NCI-H2196 (cell line): ENCODE results near the gene GAGE10.
A peak's percentile ranks its signal among the peaks of the same experiment; 100 is the strongest.

Source experiments
- DNase-seq: peaks from one replicate; lab custom pipeline; 2025; ENCODE audit not compliant: unreplicated experiment; lab: John Stamatoyannopoulos, UW

The GAGE10 gene

GRCh38 chrX:49303346-49303745, at the start of gene GAGE10:
TSS of gene GAGE10 (plus strand) at chrX:49303646. CDS start at chrX:49304860, 1,214 bp downstream.
- DNase-seq, result no peak

- DNase-seq, result no peak
These were observed 48.8 kb upstream of the GAGE10 start for GRCh38 chrX:49254639-49255038.

- no peak for DNase-seq
These were observed 47.0 kb upstream of the GAGE10 start for GRCh38 chrX:49256268-49256995.

GRCh38 chrX:49257074-49257790, 46.2 kb upstream of the GAGE10 start:
- DNase-seq, result no peak

GRCh38 chrX:49257846-49258748, 45.3 kb upstream of the GAGE10 start:
- DNase-seq, result no peak

- DNase-seq, result no peak
These were observed 44.7 kb upstream of the GAGE10 start for GRCh38 chrX:49258749-49259124.

GRCh38 chrX:49260221-49260985, 43.0 kb upstream of the GAGE10 start:
- DNase-seq, result no peak

- no peak for DNase-seq
These were observed 40.8 kb upstream of the GAGE10 start for GRCh38 chrX:49262603-49263002.

GRCh38 chrX:49263631-49264030, 39.8 kb upstream of the GAGE10 start:
- DNase-seq, result no peak

GRCh38 chrX:49264460-49264859, 39.0 kb upstream of the GAGE10 start, which contains the start of gene FOXP3:
TSS of gene FOXP3 (minus strand) at chrX:49264710. CDS start at chrX:49258505, 6,205 bp downstream.
- DNase-seq, result no peak

GRCh38 chrX:49266523-49267445, 36.7 kb upstream of the GAGE10 start:
- no peak for DNase-seq

- no peak for DNase-seq
These were observed 34.8 kb upstream of the GAGE10 start for GRCh38 chrX:49268702-49269009.

- peak; percentile 94 for DNase-seq
These were observed 34.3 kb upstream of the GAGE10 start for GRCh38 chrX:49269010-49269766.

- DNase-seq, result no peak
These were observed 33.6 kb upstream of the GAGE10 start, which contains the start of gene PPP1R3F for GRCh38 chrX:49269767-49270248. TSS of gene PPP1R3F (plus strand) at chrX:49269793. CDS start at chrX:49269870, 77 bp downstream.

- no peak for DNase-seq
These were observed 33.1 kb upstream of the GAGE10 start for GRCh38 chrX:49270249-49270921.

GRCh38 chrX:49271341-49271740, 32.1 kb upstream of the GAGE10 start:
- DNase-seq, result no peak

- no peak for DNase-seq
These were observed 31.0 kb upstream of the GAGE10 start for GRCh38 chrX:49272421-49272820.

- DNase-seq, result no peak
These were observed 30.2 kb upstream of the GAGE10 start for GRCh38 chrX:49273181-49273727.
